K562 (cell line): ENCODE measurements around the gene TCOF1.
"Not testable (repeated sequence)": the region's sequence is repeated elsewhere in the genome, so short reads cannot be mapped to it uniquely, and the experiment has no call there.

ENCODE experiments used
- FOSL1 ChIP-seq: fragments of 200-800 bp; sonication (Bioruptor generic); conservative IDR thresholded peaks from 2 replicates; pipeline ENCODE4 v1.6.1; 2016; ENCODE audit warnings: missing genetic modification characterization, missing compliant biosample characterization
- TSHZ1 ChIP-seq: fragments of 250-450 bp; sonication (Bioruptor Pico); IDR thresholded peaks from 2 replicates; pipeline ENCODE4 v1.4.0; 2020; ENCODE audit warnings: mild to moderate bottlenecking, moderate library complexity

DNA sequence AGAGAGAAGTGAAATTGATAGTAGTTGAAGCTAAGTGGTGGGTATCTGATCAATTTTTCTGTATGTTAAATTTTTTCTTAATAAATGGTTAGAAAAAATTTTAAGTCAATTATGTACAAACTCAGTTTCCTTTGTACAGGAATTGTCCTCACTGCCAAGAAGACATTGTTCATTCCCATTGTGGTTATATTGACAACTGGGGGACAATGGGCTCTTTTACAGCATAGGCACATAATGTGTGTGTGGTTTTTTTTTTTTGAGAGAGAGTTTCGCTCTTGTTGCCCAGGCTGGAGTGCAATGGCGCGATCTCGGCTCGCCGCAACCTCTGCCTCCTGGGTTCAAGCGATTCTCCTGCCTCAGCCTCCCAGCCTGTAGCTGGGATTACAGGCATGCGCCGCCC is 68.7 kb downstream of the TCOF1 start:
- TF ChIP-seq FOSL1 (tag); TSHZ1 (CRISPR knock-in tag): not testable (repeated sequence)
